ENCODE data around the gene TSPAN12.

GRCh38 chr7:120831260-120831659 lies 26.7 kb downstream of the TSPAN12 start:
- TF ChIP-seq CTCF (IDR thresholded peaks at IDR 0.05) (no peak), REST (IDR thresholded peaks at IDR 0.05) (no peak), HMGXB4 (CRISPR knock-in tag; IDR thresholded peaks at IDR 0.05; ENCODE audit: borderline replicate concordance) (no peak)

Measured in A549 (cell line).